ENCODE measurements around the gene OMG.

DNA sequence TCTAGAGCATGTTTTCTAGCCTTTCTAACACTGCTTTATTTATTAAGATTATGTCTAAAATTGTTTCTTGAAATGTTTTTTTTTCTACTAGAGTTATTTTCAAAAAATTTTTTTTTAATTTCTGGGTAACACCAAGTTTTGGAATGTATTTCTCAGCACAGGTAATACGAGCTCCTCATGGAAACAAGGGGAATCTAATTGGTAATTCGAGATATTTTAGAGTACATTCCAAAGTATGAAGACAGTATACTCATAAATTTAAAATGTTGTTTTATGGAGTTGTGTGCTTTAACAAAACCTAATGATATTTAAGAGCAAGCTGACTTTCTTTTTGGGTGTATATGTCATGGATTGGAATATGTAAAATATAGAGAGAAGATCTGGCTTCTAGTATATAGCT, 42.4 kb downstream of the OMG start:
- no peak for TF ChIP-seq ZFHX2 (tag by site-specific recombination; conservative IDR thresholded peaks at IDR 0.05)
- TF ChIP-seq ZBTB7A (tag by site-specific recombination; IDR thresholded peaks at IDR 0.05; ENCODE audit: low read depth) = no peak
- TF ChIP-seq CTCF (tag by site-specific recombination; IDR thresholded peaks at IDR 0.05) = no peak
- TF ChIP-seq SP2 (tag by site-specific recombination; IDR thresholded peaks at IDR 0.05) = no peak
- TF ChIP-seq, protein P1, sequence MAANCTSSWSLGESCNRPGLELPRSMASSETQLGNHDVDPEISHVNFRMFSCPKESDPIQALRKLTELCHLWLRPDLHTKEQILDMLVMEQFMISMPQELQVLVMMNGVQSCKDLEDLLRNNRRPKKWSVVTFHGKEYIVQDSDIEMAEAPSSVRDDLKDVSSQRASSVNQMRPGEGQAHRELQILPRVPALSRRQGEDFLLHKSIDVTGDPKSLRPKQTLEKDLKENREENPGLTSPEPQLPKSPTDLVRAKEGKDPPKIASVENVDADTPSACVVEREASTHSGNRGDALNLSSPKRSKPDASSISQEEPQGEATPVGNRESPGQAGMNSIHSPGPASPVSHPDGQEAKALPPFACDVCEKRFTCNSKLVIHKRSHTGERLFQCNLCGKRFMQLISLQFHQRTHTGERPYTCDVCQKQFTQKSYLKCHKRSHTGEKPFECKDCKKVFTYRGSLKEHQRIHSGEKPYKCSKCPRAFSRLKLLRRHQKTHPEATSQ (tag by site-specific recombination; IDR thresholded peaks at IDR 0.05) = no peak
- TF ChIP-seq YY1 (tag by site-specific recombination; IDR thresholded peaks at IDR 0.05) = no peak
- no peak for TF ChIP-seq ZNF837 (tag by site-specific recombination; IDR thresholded peaks at IDR 0.05)

Measured in HEK293 (cell line).